Left colon (tissue), 2 donors: ENCODE data around the gene LDLR. TPM values are rescaled to one million over a fixed set of nuclear protein-coding genes. Genes with fewer than 3 reads are reported as not detected.
"Not testable (repeated sequence)": the region's sequence is repeated elsewhere in the genome, so short reads cannot be mapped to it uniquely, and the experiment has no call there.

Experiments used
- ATAC-seq: fragments of 200-7000 bp; cut with Tn5 transposase; one replicate; pipeline ENCODE4 v1.9.1; 2020; ENCODE audit warnings: mild to moderate bottlenecking, moderate library complexity
- DNase-seq, 2 donors: peaks; one replicate each; pipeline ENCODE4 v3.0.0-alpha.2; 2020
- intact Hi-C, 2 donors: fragments of 100-400 bp; cut with DNase I in 1 of 2; cut with micrococcal nuclease in 1 of 2; formaldehyde crosslinking; loops; one replicate each; pipeline versions ENCODE4 v1.11.2 to v1.14.0; 2022; cut with DNase I, micrococcal nuclease
- total RNA-seq, 2 donors: library from RNA; stranded (reverse); fragmentation: NEBNext Ultra II Directional; extraction: Animal tissue kit (Norgen Biotek cat#: 25700); gene quantifications; one replicate each; pipeline ENCODE4 v1.2.1, GENCODE V29; 2021
- donor health status: DM: no; HTN: no; CAD: no.
- donor health status: DM: yes; HTN: yes; CAD: no.

Gene LDLR
- total RNA-seq, 2 donors from 2014 or later = 122 to 224 TPM

- DNase-seq (no peak), ATAC-seq (no peak)
- intact Hi-C loops = loop anchor here (5.0 to 10.0 kb wide), 2 partner anchors 83 to 96 kb away; no protein-coding TSS in a partner anchor
Observed at GRCh38 chr19:11127905-11128304, 38.6 kb downstream of the LDLR start.

- DNase-seq (peak; percentile 77 to 85), ATAC-seq (peak; percentile 82)
- intact Hi-C loops = loop anchor here in 1 of 2 donors (10.0 kb wide), 1 partner anchor 74 kb away; no protein-coding TSS in a partner anchor
Observed at GRCh38 chr19:11130824-11131455, 41.7 kb downstream of the LDLR start.

- ATAC-seq (no peak), DNase-seq (no peak)
- intact Hi-C loops = loop anchor here in 1 of 2 donors (10.0 kb wide), 1 partner anchor 73 kb away; no protein-coding TSS in a partner anchor
Observed at GRCh38 chr19:11131471-11131870, 42.2 kb downstream of the LDLR start.

GRCh38 chr19:11136400-11137101 is 47.3 kb downstream of the LDLR start:
- ATAC-seq (no peak), DNase-seq (no peak)
- intact Hi-C loops = loop anchor here (5.0 to 10.0 kb wide), 2 partner anchors 66 to 68 kb away; no protein-coding TSS in a partner anchor

- intact Hi-C loops = loop anchor here (5.0 to 10.0 kb wide), 2 partner anchors 65 to 67 kb away; no protein-coding TSS in a partner anchor
- ATAC-seq (peak; percentile 67), DNase-seq (peak; percentile 72 to 75)
Observed at GRCh38 chr19:11137542-11138384, 48.5 kb downstream of the LDLR start.

GRCh38 chr19:11138601-11139300 is 49.5 kb downstream of the LDLR start:
- intact Hi-C loops = loop anchor here (5.0 to 10.0 kb wide), 2 partner anchors 64 to 66 kb away; no protein-coding TSS in a partner anchor
- peak; percentile 49 for ATAC-seq
- DNase-seq = peak; percentile 50 to 79

GRCh38 chr19:11140023-11140538 is 50.8 kb downstream of the LDLR start:
- ATAC-seq, intact Hi-C loops, DNase-seq: not testable (repeated sequence)

- intact Hi-C loops = no loop called here
- DNase-seq (no peak), ATAC-seq (no peak)
Observed at GRCh38 chr19:11140896-11141295, 51.6 kb downstream of the LDLR start.

GRCh38 chr19:11141937-11142527 is 52.8 kb downstream of the LDLR start:
- intact Hi-C loops = no loop called here
- no peak for DNase-seq
- no peak for ATAC-seq

GRCh38 chr19:11142528-11143171 is 53.4 kb downstream of the LDLR start:
- ATAC-seq (peak; percentile 6), DNase-seq (peak; percentile 61 to 81)
- intact Hi-C loops = no loop called here

GRCh38 chr19:11145536-11145924 is 56.3 kb downstream of the LDLR start:
- DNase-seq (no peak), ATAC-seq (no peak)
- intact Hi-C loops = no loop called here

- ATAC-seq = no peak
- no peak for DNase-seq
- intact Hi-C loops = no loop called here
Observed at GRCh38 chr19:11148001-11148400, 58.7 kb downstream of the LDLR start.

GRCh38 chr19:11151181-11151580 is 61.9 kb downstream of the LDLR start:
- ATAC-seq = no peak
- intact Hi-C loops = no loop called here
- no peak for DNase-seq

GRCh38 chr19:11152318-11153062 is 63.2 kb downstream of the LDLR start:
- ATAC-seq = peak; percentile 63
- peak; percentile 46 to 90 for DNase-seq
- intact Hi-C loops = no loop called here

- ATAC-seq (no peak), DNase-seq (no peak)
- intact Hi-C loops = no loop called here
Observed at GRCh38 chr19:11154683-11155047, 65.4 kb downstream of the LDLR start.

GRCh38 chr19:11155373-11156120 is 66.3 kb downstream of the LDLR start, which contains the start of gene SPC24:
Gene SPC24 (minus strand): TSS chr19:11155782. CDS start chr19:11155776, 6 bp downstream.
- intact Hi-C loops = no loop called here
- ATAC-seq (peak; percentile 95), DNase-seq (peak; percentile 93 to 98)
